ENCODE results near the gene TRIM62. TPM values are rescaled to one million over a fixed set of nuclear protein-coding genes. Genes with fewer than 3 reads are reported as not detected.

Gene TRIM62
- polyA plus RNA-seq, 1 donor (not counting 4 experiments of a cell fraction or from before 2014, with no cell fraction given), result 2.0 TPM

GRCh38 chr1:33182896-33183295 is 1.1 kb upstream of the TRIM62 start:
- H3K9me1 ChIP-seq (ENCODE audit: control insufficient read depth, extremely low read depth, insufficient read depth, low read length), result no peaks in the 10 kb centered on the region
- H3K9ac ChIP-seq (ENCODE audit: control insufficient read depth, extremely low read depth, insufficient read depth, low read length), result no peak overlapping the region
- H3K27ac ChIP-seq (ENCODE audit: control insufficient read depth, insufficient read depth, low read length), result no peak overlapping the region
- no peaks in the 10 kb centered on the region for H3K79me2 ChIP-seq (ENCODE audit: control insufficient read depth, insufficient read depth, low read length)
- dilution Hi-C loops (cut with MboI; ENCODE audit: extremely low pct_ligation_motif_present, low sequenced_read_pairs), result no loop called here
- peak overlapping the region; percentile 84 for H3K4me2 ChIP-seq (ENCODE audit: control insufficient read depth, extremely low read depth, insufficient read depth, low read depth, low read length)
- H3K36me3 ChIP-seq (ENCODE audit: control insufficient read depth in 2 of 2, extremely low read depth in 1 of 2, insufficient read depth in 2 of 2, low read length in 2 of 2), result no peaks in the 10 kb centered on the region
- H2AFZ ChIP-seq (ENCODE audit: control insufficient read depth, low read length), result no peak overlapping the region
- H3K9me3 ChIP-seq (ENCODE audit: control insufficient read depth, low read depth, low read length), result no peaks in the 10 kb centered on the region
- peaks cover 10% of the 10 kb centered on the region for H3K4me1 ChIP-seq (ENCODE audit: control insufficient read depth, extremely low read depth, insufficient read depth, low read length)
- no peaks in the 10 kb centered on the region for H4K20me1 ChIP-seq (ENCODE audit: control insufficient read depth, extremely low read depth, insufficient read depth, low read length)
- TF ChIP-seq CTCF (optimal IDR thresholded peaks at IDR 0.05 in 1 of 3, IDR thresholded peaks at IDR 0.05 in 1 of 3, conservative IDR thresholded peaks at IDR 0.05 in 1 of 3; ENCODE audit: extremely low read depth in 1 of 3, insufficient read depth in 2 of 3, low read length in 3 of 3), result no peak
- no peak for TF ChIP-seq EZH2 (IDR thresholded peaks at IDR 0.05; ENCODE audit: low read length)
- no peaks in the 10 kb centered on the region for H3K27me3 ChIP-seq (ENCODE audit: control insufficient read depth, extremely low read depth, insufficient read depth, low read length)
- H3K4me3 ChIP-seq (ENCODE audit: control insufficient read depth in 2 of 3, extremely low read depth in 1 of 3, insufficient read depth in 2 of 3, low read depth in 1 of 3, low read length in 3 of 3), result no peak overlapping the region
- DNase-seq (ENCODE audit: low read depth, low spot score) (no peak), FAIRE-seq (peak; percentile 29)

DNA sequence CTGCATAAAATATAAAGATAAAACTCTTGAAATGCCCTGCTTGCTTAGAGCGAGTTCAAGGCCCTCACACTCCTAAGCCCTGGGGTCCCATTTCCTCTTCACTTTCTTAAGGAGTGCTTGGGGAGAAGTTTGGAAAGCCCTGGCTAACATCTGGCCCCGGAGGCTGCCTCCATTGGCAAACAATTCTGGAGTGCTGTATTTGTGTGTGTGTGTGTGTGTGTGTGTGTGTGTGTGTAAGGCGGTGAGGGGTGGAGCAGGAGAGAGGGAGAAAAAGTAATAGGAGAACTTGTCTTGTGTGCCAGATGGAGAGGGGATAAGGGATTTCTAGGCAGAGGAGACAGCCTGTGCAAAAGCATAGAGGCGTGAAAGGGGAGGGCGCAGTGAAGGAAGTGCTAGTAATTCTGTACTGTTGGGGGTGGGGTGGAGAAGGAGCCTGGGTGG is 578 bp upstream of the TRIM62 start:
- FAIRE-seq (no peak), DNase-seq (ENCODE audit: low read depth, low spot score) (no peak)
- Histone ChIP-seq H4K20me1 (ENCODE audit: control insufficient read depth, extremely low read depth, insufficient read depth, low read length) (no peaks in the 10 kb centered on the region), H3K27me3 (ENCODE audit: control insufficient read depth, extremely low read depth, insufficient read depth, low read length) (no peaks in the 10 kb centered on the region), H3K4me3 (ENCODE audit: control insufficient read depth in 2 of 3, extremely low read depth in 1 of 3, insufficient read depth in 2 of 3, low read depth in 1 of 3, low read length in 3 of 3) (peak overlapping the region in 2 of 3 experiments; percentile 60 to 74), H3K4me1 (ENCODE audit: control insufficient read depth, extremely low read depth, insufficient read depth, low read length) (peaks cover 10% of the 10 kb centered on the region), H3K9ac (ENCODE audit: control insufficient read depth, extremely low read depth, insufficient read depth, low read length) (peak overlapping the region; percentile 24), H3K27ac (ENCODE audit: control insufficient read depth, insufficient read depth, low read length) (no peak overlapping the region), H3K36me3 (ENCODE audit: control insufficient read depth in 2 of 2, extremely low read depth in 1 of 2, insufficient read depth in 2 of 2, low read length in 2 of 2) (no peaks in the 10 kb centered on the region), H3K9me1 (ENCODE audit: control insufficient read depth, extremely low read depth, insufficient read depth, low read length) (no peaks in the 10 kb centered on the region), H3K4me2 (ENCODE audit: control insufficient read depth, extremely low read depth, insufficient read depth, low read depth, low read length) (peak overlapping the region; percentile 84), H2AFZ (ENCODE audit: control insufficient read depth, low read length) (peak overlapping the region; percentile 57), H3K79me2 (ENCODE audit: control insufficient read depth, insufficient read depth, low read length) (no peaks in the 10 kb centered on the region), H3K9me3 (ENCODE audit: control insufficient read depth, low read depth, low read length) (no peaks in the 10 kb centered on the region)
- dilution Hi-C loops (cut with MboI; ENCODE audit: extremely low pct_ligation_motif_present, low sequenced_read_pairs), result no loop called here
- TF ChIP-seq CTCF (optimal IDR thresholded peaks at IDR 0.05 in 1 of 3, IDR thresholded peaks at IDR 0.05 in 1 of 3, conservative IDR thresholded peaks at IDR 0.05 in 1 of 3; ENCODE audit: extremely low read depth in 1 of 3, insufficient read depth in 2 of 3, low read length in 3 of 3) (no peak), EZH2 (IDR thresholded peaks at IDR 0.05; ENCODE audit: low read length) (no peak)
